HG03159 (cell line): Measurements from ENCODE around the gene RBPMS2.

Source experiments
- ATAC-seq: cut with Tn5 transposase; IDR thresholded peaks from one replicate; pipeline ENCODE4 v1.9.1; 2021; ENCODE audit warnings: mild to moderate bottlenecking, moderate library complexity; ENCODE audit not compliant: unreplicated experiment

RBPMS2 gene

DNA sequence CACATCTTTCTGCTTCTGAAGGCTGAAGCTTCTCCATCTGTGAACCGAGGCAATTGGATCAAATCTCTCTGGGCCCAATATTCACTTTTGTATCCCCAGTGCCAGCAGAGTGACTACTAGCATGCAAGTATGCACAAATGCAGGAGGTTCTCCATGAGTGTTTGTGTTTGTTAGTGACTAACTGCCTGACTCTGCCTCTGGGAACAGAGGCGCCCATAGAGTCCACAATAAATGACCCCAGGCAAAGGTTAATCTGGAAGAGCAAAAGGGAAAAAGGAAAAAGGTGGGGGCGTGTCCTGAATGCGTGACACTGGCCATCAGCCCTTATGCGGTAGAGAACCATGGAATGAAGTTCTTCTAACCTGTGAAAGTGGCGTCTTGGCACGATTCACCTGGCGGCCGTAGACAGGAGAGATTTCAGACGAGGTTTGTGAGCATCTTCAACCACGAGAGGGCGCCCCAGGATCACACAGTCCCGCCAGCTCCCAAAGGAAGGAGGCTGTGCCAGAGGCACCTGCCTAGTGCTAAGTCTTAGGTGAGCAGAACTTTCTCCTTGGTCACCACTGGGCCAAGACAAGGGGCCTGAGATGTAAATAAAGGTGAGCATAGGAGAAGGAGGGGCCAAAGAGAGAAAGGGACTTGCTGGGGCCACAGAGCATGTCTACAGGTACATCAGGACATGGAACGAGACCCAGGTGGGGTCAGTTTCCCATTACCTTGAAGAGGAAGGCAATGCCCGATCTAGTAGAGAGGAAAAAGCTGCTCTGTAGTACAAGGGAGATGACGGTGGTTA lies 44.2 kb downstream of the RBPMS2 start:
- ATAC-seq: peak; percentile 44

DNA sequence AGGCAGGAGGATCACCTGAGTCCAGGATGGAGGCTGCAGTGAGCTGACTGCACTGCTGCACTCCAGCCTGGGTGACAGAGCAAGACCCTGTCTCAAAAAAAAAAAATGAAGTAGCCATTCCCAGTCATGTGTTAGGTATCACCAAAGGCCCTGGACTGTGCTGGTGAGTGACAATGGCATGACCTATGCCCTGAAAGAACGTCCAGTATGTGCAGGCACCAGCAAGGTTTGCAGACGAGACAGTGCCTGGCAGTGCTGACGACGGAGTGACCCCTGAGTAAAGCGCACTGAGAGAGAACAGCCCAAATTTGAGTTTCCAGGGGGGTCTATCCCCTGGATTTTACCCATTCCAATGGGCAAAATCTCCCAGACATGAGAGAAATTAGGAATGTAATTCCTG lies 45.2 kb downstream of the RBPMS2 start:
- no peak for ATAC-seq

DNA sequence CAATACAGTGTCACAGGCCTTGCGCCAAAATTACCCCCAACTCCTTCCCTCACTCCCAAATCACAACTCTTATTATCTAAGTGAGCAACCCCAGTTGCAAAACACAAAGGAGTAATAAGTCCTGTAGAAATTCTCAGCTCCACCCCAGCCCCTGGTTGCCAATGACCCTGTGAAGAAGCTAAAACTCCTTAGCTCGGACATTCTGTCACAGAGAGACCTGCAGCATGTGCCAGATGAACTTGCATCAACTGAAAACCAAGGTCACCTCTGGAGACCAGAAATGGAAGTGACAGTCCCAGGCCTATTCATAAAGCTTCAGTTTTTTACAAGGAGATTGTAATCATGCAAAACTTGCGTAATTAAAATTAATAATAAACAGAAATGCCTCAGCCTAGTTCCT lies 55.2 kb downstream of the RBPMS2 start:
- no peak for ATAC-seq

DNA sequence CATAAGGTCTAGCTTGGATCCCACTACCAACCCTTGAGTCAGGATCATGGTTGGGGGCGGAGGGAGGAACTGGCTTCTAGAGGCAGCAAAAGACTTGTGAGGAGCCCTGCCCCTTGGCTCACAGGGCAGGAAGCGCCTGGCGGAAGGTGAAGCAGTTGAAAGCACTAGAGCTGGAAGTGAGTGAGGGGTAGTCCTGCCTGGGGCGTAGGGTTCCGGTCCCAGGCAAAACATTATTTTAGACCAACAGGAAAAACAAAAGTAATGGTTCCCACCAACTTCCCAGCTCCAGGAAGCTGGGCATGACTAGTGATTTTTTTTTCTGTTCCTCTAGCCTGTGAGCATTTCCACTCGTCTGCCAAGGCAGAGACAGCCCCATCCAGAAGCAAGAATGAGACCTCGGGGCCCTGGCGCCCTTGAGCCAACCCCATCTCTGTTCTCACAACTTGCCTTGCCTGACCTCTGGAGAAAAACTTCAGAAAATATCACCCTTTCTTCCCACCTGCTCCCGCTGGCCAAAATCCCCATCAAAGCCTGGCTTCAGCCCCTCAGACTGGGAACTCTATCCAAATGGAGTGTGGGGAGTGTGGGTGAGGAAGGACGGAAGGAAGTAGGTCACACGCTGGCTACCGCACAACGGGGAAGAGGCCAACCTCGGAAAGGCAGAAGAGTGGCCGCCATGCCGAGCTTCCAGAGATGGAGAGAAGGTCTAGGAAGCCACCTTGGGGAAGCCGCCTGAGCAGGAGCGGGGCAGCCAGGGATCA lies 57.5 kb downstream of the RBPMS2 start:
- no peak for ATAC-seq

DNA sequence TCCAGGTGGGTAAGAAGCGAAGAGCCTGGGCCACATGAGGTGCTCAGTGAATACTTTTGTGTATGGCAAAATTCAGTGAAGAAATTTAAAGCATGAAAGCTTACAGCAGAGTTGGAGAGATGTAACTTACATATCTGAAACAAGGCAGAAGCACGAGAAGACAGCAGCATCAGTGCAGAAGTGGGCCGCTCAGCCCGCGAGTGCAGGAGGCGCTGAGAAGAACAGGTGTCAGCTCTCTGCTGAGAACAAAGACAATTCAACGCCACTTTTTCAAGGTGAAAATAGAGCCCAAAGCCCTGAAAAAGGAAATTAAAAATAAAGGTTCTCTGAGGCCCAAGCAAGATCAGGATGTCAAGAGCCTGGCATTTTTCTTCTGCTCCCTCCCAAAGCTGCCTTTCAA lies 58.3 kb downstream of the RBPMS2 start:
- ATAC-seq: no peak

DNA sequence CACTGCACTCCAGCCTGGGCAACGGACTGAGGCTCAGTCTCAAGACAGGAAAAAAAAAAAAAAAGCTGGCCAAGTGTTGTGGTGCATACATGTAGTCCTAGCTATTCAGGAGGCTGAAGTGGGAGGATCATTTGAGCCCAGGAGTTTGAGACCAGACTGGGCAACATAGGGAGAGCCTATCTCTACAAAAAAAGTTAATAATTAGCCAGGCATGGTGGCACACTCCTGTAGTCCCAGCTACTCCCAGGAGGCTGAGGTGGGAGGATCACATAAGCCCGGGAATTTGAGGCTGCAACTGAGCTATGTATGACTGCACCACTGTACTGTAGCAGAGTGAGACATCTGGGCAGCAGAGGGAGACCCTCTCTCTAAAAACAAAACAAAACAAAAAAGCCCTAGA lies 58.9 kb downstream of the RBPMS2 start:
- ATAC-seq: no peak

DNA sequence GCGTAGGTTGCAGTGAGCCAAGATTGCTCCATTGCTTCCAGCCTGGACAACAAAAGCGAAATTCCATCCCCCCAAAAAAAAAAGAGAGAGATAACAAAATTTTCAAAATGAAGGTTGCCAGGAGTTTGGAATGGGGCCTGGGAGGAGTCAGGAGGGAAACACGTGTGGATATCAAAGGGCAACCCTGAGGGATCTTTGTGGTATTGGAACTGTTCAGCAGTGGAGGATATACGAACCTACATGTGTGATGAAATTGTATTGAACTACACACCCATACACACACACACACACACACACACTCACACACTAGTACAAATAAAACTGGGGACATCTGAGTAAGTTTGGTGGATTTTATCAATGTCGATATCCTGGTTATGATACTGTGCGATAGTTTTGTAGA lies 61.8 kb downstream of the RBPMS2 start:
- ATAC-seq: no peak

DNA sequence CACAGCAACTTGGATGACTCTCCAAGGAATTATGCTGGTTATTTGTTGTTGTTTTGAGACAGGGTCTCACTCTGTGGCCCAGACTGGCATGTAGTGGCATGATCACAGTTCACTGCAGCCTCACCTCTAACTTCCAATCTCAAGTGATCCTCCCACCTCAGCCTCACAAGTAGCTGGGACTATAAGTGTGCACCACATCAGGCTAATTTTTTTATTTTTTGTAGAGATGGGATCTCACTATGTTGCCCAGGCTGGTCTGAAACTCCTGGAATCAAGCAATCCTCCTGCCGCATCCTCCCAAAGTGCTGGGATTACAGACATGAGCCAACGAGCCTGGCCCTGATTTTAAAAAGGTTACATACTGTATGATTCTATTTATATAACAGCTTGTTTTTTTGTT lies 63.0 kb downstream of the RBPMS2 start:
- ATAC-seq: no peak

DNA sequence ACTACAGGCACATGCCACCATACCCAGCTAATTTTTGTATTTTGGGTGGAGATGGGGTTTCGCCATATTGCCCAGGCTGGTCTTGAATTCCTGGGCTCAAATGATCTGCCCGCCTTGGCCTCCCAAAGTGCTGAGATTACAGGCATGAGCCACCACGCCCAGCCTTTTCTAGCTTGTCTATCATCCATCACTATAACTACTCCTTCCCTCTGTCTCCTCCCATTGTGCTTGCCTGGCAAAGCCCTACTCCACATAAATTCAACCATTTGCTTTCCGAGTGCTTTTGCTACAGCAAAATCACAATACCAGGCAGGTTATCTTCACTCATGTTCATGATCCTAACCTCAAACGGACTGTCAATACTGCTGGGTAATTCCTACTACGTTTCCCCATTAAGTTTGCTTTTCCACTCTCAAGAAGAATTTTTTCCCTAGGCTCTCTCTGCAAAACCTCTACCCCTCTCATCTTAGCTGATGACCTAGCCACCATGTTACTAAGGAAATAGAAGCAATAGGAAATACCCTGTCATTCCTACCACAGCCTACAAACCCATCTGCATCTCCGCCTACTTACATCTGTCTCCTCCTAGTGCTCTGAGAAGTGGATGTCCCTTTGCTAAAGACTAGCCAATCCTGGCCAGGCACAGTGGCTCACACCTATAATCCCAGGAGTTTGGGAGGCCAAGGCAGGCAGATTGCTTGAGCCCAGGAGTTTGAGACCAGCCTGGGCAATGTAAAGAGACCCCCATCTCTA lies 64.5 kb downstream of the RBPMS2 start:
- no peak for ATAC-seq

DNA sequence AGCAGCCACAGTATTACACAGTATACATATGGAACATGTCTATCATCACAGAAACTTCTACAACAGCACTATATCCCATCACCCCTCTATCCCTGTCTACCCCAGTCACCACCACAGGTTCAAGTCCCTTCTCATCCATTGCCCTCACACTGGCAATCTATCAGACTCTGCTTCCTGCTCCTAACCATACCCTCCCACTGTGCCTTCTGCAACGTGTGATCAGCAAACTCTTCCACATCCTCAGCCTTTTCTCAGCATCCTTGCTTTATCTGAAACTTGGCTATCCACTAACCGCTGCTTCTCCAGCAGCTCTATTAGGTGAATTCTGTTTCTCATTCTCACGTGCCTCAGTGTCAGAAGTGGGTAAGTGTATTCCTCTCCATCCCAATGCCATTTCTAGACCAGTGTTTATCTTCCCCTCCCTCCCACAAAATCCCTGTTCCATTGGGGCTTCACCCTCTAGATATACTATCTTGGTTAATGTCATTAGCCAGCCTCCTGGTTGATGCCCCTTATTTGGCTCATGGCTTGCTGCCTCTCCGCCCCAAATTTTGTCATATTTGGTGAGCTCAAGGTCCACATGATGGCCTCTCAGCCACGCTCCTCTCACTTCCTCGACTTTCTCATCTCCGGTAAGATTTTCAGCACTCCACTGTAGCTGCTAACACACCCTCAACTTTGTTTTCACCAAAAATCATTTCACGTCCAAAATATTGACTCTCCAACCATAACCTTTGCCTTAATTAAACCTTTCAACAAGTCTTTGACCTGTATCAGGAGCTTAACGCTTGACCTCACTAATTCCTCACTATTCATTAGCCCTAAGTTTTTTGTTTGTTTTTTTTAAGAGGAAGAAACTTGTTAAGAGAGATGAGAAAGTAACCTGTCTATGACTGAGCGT lies 69.1 kb downstream of the RBPMS2 start:
- ATAC-seq: no peak

DNA sequence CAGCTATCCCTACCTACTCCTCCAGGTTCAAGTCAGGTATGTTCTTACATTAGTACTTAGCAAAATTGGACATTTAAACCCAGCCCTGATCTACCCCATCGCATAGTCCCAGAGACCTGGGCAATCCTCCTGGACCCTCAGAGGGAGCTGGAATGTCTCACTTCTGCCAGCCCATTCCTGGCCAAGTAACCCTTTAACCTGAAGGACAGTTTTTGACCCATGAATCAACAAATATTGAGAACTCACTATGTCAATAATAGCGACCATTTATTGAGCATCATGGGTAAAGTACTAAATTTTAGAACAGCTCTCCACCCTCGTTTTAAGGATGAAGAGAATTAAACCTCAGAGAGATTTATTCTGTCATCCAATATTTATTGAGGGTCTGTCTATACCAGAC lies 70.4 kb downstream of the RBPMS2 start:
- ATAC-seq: no peak

DNA sequence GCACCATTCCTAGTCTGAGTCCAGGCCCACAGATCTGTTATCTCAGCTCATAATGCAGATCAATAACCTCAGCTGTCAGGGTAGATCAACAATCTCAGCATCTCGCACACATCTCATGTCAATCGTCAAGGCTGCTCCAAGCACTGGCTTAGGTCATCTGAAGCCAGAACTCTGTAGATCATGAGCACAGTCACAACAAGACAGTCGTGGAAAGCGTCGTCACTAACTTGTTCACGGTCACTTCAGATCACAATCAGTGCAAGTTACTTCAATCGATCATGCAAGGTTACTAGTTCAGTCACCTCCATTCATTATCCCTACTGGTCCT lies 71.8 kb downstream of the RBPMS2 start:
- no peak for ATAC-seq

DNA sequence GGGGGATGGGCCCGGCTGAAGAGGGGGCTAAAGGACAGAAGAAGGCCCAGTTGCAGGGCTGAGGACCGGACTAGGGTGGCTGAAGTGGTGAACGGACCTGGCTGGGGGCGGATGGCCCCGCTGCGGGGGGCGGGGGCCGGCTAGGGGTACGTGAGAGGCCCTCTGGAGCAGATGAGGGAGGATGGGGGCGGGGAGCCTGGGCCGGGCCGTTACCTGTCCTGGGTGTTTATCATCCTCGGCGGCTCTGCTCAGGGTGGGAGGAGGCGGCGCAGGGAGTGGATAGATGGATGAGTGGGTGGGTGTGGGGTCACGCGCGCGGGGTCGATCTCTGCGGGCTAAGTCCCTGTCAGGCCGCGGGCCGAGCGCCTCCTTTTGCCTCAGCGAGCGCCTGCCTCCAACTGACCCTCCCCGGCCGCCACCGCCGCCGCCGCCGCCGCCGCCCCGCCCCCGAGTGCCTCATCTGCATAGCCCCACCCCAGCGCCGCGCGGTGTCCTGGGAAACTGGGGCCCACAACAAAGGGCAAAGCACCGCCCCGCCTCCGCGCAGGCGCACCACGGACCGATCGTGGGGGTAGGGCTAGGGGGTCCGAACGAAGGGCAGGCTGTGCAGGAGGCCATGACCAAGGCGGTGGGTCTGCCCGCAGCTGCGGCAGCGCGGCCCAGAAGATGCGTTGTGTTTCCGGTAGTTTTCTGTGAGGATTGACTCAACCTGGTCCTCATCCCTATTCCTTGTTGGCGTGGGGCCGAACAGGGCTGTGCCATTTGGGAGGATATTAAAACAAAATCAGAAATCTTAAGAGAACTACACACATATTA lies 72.4 kb downstream of the RBPMS2 start:
- peak; percentile 85 for ATAC-seq

DNA sequence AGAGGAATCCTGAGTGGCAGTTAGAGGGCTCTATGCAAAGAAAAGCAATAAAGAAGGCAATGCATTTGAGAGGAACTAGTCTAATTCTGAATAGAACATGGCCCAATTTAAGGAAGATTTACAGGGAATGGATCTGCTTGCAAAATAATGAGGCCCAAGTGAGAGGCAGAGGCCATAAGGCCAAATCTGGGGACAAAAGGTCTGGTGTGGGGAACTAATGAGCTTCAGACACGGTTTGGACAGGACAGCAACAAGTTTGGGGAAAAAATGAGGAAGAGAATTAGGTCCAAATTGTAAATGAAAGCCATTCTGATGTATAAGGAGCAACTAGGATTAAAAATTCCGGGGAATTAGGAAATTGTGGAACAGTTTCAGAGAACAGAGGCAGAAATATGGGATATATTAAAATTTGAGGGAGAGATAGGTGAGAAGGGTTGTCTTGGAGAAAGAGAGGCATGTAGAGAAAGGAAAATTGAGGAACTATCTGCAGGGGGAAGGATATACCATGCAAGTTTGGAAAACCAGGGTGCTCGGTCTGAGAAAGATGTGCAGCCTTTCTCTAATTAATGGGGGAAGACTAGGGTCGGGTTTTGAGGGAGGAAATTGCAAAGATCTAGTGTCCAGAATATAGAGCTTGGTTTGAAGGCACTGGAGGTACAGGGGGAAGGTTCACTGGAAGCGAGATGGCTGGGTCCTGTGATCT lies 73.8 kb downstream of the RBPMS2 start:
- no peak for ATAC-seq

DNA sequence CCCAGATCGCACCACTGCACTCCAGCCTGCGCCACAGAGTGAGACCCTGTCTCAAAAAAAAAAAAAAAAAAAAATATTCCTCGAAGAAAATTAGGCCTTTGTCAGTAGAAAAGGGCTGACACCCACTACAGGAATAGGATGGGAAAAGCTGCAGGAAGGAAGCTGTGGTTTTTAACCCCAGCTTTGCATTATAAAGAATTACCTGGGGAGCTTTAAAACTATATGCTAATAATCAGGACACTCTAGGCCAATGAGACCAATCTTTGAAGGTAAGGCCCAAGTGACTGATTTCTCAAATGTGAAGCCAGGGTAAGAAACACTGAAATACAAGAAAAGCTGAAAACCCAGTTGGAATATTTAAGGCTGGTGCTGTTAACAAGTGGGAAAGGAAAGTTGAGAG lies 74.3 kb downstream of the RBPMS2 start:
- no peak for ATAC-seq

DNA sequence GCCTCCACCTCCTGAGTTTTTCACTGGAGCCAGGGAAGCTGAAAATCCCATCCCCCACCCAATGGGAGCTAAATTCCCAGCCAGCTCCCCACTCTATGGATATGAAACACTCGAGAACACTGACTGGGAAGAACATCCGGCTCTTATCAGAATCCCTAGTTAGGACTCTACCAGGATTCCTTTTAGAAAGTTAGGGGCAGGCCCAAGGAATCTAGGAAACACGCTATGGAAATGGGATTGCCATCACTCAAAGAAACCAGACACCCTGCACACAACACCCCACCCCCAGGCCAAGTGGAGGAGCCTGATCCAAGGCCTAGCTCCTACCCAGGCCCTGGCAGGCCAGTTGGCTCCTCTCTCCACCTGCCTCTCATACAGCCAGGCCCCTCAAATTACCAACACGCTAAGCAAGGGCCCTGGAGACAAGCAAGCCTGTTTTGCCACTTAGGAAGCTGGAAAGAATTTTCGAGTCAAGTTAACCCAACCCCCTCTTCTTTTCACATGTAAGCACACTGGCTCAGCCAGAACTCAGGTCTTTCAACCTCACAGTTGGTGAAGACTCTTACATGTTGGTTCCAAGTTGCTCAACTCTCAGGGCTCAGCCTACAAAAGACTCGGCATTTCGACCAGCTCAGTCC lies 75.5 kb downstream of the RBPMS2 start:
- ATAC-seq: no peak

DNA sequence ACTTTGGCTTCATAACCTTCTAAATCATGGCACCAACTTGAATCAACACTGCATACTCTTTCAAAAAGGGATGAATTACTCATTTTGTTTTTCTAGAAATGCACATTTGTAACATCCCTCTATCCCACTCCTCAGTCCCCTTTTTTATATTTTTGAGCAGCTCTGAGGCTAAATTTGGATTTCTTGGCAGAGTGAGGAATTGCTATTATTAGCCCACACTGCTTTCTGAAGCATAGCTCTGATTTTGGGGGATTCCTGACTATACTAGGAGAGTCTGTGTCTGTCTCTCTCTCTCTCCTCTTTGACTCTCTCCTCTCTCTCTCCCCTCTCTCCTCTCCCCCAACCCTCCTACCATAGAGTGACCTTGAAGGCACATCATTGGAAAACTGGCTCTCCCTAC lies 76.6 kb downstream of the RBPMS2 start:
- ATAC-seq: no peak

DNA sequence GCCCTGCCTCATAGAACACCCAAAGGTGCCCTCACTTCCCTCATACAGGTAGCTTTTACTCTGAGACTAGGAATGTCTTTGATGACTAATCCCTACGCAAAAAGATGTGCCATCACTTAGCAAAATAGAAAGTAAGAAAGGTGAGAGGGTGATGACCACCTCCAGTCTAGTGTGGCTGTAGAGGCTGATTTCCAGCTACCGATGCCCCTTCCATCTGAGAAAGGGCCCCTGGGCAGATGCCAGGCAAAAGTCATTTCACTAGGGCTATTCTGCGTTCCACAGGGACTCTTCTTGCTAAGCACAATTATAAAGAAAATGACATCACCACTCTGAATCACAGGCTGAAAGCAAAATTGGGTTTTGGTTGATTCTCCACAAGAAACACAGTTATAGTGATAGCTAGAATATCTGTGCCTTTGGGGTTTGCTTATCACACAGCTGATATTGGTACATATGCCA lies 77.4 kb downstream of the RBPMS2 start:
- no peak for ATAC-seq

DNA sequence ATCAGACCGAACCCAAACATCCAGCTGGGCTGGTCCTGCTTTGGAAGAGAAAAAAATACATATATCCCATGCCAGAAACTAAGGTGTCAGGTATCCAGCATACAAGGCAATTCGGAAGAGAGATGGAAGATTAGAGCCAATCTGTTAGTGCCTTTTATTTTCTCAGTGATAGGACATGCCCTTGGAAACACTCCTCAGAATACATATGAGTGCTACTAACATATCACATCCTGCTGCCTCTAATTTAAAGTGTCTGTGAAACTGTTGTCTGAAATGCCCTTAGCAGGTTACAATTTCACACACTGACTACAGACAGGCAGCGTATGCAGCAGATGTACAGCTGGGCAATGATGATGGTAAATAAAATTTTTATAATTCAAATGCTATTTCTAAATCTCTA lies 78.9 kb downstream of the RBPMS2 start:
- ATAC-seq: no peak
